ENCODE measurements around the gene PLA2G7.

- TF ChIP-seq CTCF (IDR thresholded peaks at IDR 0.05) (no peak), POLR2A (IDR thresholded peaks at IDR 0.05) (no peak)
Observed at GRCh38 chr6:46735720-46736031, 501 bp upstream of the PLA2G7 start.
